SK-N-SH (cell line): ENCODE data around the gene COX6A1. TPM values are rescaled to one million over a fixed set of nuclear protein-coding genes. Genes with fewer than 3 reads are reported as not detected.

ENCODE experiments used
- CHD2 ChIP-seq: fragments of 150-350 bp; IDR thresholded peaks from 2 replicates; pipeline ENCODE4 v1.6.1; 2018; ENCODE audit warnings: low read length; ENCODE audit not compliant: partially characterized antibody
- ELF1 ChIP-seq: IDR thresholded peaks from 2 replicates; pipeline ENCODE4 v1.4.0; 2012
- EP300 ChIP-seq, 2 experiments: IDR thresholded peaks; 2 replicates each; pipeline versions ENCODE4 v1.4.0 to v1.6.1; 2012; ENCODE audit warnings: borderline replicate concordance in 1 of 2, low read depth in 1 of 2, low read length in 1 of 2
- EZH2phosphoT487 ChIP-seq: fragments of 200-600 bp; sonication (generic); IDR thresholded peaks from 2 replicates; pipeline ENCODE4 v1.6.1; 2017; ENCODE audit warnings: low read depth, mixed run types, mild to moderate bottlenecking, antibody characterized with exemption, moderate library complexity, borderline replicate concordance
- FOXJ3 ChIP-seq: sonication (generic); formaldehyde crosslinking; IDR thresholded peaks from 2 replicates; pipeline ENCODE4 v1.5.1; 2020; ENCODE audit warnings: mild to moderate bottlenecking, missing genetic modification reagents
- FOXM1 ChIP-seq: IDR thresholded peaks from 2 replicates; pipeline ENCODE4 v1.4.0; 2012; ENCODE audit warnings: low read depth, mild to moderate bottlenecking
- GABPA ChIP-seq: IDR thresholded peaks from 2 replicates; pipeline ENCODE4 v1.4.0; 2012; ENCODE audit warnings: low read depth, mild to moderate bottlenecking
- IRF3 ChIP-seq: fragments of 150-350 bp; IDR thresholded peaks from 2 replicates; pipeline ENCODE4 v1.6.1; 2016; ENCODE audit warnings: mild to moderate bottlenecking, low read depth, low read length
- JUND ChIP-seq: IDR thresholded peaks from 2 replicates; pipeline ENCODE4 v1.4.0; 2012
- MXI1 ChIP-seq: IDR thresholded peaks from 2 replicates; pipeline ENCODE4 v1.6.1; 2012; ENCODE audit warnings: mild to moderate bottlenecking, low read depth, low read length, improper control_type of control experiment
- PBX3 ChIP-seq: IDR thresholded peaks from 2 replicates; pipeline ENCODE4; 2012
- RAD21 ChIP-seq: IDR thresholded peaks from 2 replicates; pipeline ENCODE4 v1.6.1; 2012; ENCODE audit warnings: mild to moderate bottlenecking, low read length
- RCOR1 ChIP-seq: fragments of 150-350 bp; IDR thresholded peaks from 2 replicates; pipeline ENCODE4 v1.6.1; 2017; ENCODE audit warnings: antibody characterized with exemption, low read length
- RXRA ChIP-seq: IDR thresholded peaks from 2 replicates; pipeline ENCODE4 v1.4.0; 2012; ENCODE audit warnings: low read depth, mild to moderate bottlenecking, borderline replicate concordance
- SIN3A ChIP-seq: IDR thresholded peaks from 2 replicates; pipeline ENCODE4 v1.6.1; 2012; ENCODE audit warnings: low read depth, mild to moderate bottlenecking, low read length, moderate library complexity, borderline replicate concordance
- TAF1 ChIP-seq: IDR thresholded peaks from 2 replicates; pipeline ENCODE4 v1.6.1; 2012; ENCODE audit warnings: low read depth, mild to moderate bottlenecking, low read length, moderate library complexity, borderline replicate concordance
- TCF12 ChIP-seq: IDR thresholded peaks from 2 replicates; pipeline ENCODE4 v1.4.0; 2012
- USF2 ChIP-seq: fragments of 150-350 bp; IDR thresholded peaks from 2 replicates; pipeline ENCODE4 v1.6.1; 2017; ENCODE audit warnings: antibody characterized with exemption, low read length, low read depth, borderline replicate concordance
- YY1 ChIP-seq: IDR thresholded peaks from 2 replicates; pipeline ENCODE4 v1.4.0; 2012; ENCODE audit warnings: low read depth, mild to moderate bottlenecking
- polyA plus RNA-seq, 3 experiments: library from polyadenylated mRNA; depleted of rRNA; stranded (reverse); fragments of >200 nt; gene quantifications; 2 replicates each; pipeline ENCODE4 v1.2.3, GENCODE V29; 2012

COX6A1 gene
- polyA plus RNA-seq, 1 of the 3 experiments (the other 2 are of a cell fraction): 1,199 TPM

- TF ChIP-seq GABPA (peak; percentile 68), EZH2phosphoT487 (no peak), MXI1 (peak; percentile 94), TCF12 (no peak), YY1 (no peak), ELF1 (peak; percentile 74; the same call in 1 of the 2 replicates), RCOR1 (no peak), TAF1 (peak; percentile 78), RAD21 (no peak), EP300 (IDR thresholded peaks at IDR 0.05; ENCODE audit: borderline replicate concordance in 1 of 2, low read depth in 1 of 2, low read length in 1 of 2) (no peak), RXRA (no peak), CHD2 (no peak), FOXM1 (no peak), SIN3A (peak; percentile 92; the same call in 1 of the 2 replicates), JUND (no peak), FOXJ3 (no peak), USF2 (no peak), PBX3 (peak; percentile 34), IRF3 (no peak)
Measured at GRCh38 chr12:120469450-120470149, 31.7 kb downstream of the COX6A1 start, which contains the start of gene SRSF9 (continued).
